Astrocyte (in vitro differentiated cells and primary cell): ENCODE measurements around the gene THADA. TPM values are rescaled to one million over a fixed set of nuclear protein-coding genes. Genes with fewer than 3 reads are reported as not detected.
"Not testable (repeated sequence)": the region's sequence is repeated elsewhere in the genome, so short reads cannot be mapped to it uniquely, and the experiment has no call there.

ENCODE experiments used
- DNase-seq: peaks from one replicate; pipeline ENCODE4 v3.0.0-alpha.2; 2010; ENCODE audit warnings: low read depth
- FAIRE-seq: peaks from 2 replicates; lab custom pipeline; 2011; peaks lifted over from hg19 to GRCh38; lab: Jason Lieb, UNC
- H2AFZ ChIP-seq: 2 replicates; pipeline ENCODE4 v1.6.0; 2012; ENCODE audit warnings: low read depth, low read length, inconsistent platforms
- H3K27ac ChIP-seq: 2 replicates; pipeline ENCODE4 v1.5.1; 2011; ENCODE audit warnings: low read depth, low read length, inconsistent platforms
- H3K27me3 ChIP-seq: 2 replicates; pipeline ENCODE4 v1.6.0; 2011; ENCODE audit warnings: low read length, inconsistent platforms; ENCODE audit not compliant: insufficient read depth
- H3K36me3 ChIP-seq: 2 replicates; pipeline ENCODE4 v1.5.1; 2011; ENCODE audit warnings: low read length, inconsistent platforms; ENCODE audit not compliant: insufficient read depth
- H3K4me1 ChIP-seq: 2 replicates; pipeline ENCODE4 v1.5.1; 2011; ENCODE audit warnings: low read length, inconsistent platforms; ENCODE audit not compliant: insufficient read depth
- H3K4me2 ChIP-seq: 2 replicates; pipeline ENCODE4 v1.6.0; 2012; ENCODE audit warnings: low read length, inconsistent platforms
- H3K4me3 ChIP-seq: 2 replicates; pipeline ENCODE4 v1.5.1; 2011; ENCODE audit warnings: low read depth, mild to moderate bottlenecking, low read length, inconsistent platforms; ENCODE audit not compliant: insufficient read depth
- H3K79me2 ChIP-seq: 2 replicates; pipeline ENCODE4 v1.6.0; 2012; ENCODE audit warnings: mild to moderate bottlenecking, low read length, inconsistent platforms; ENCODE audit not compliant: insufficient read depth
- H3K9ac ChIP-seq: 2 replicates; pipeline ENCODE4 v1.6.0; 2012; ENCODE audit warnings: mild to moderate bottlenecking, low read length, inconsistent platforms
- H3K9me3 ChIP-seq: 2 replicates; pipeline ENCODE4 v1.5.1; 2012; ENCODE audit warnings: low read depth, mild to moderate bottlenecking, low read length, inconsistent platforms; ENCODE audit not compliant: insufficient read depth
- H4K20me1 ChIP-seq: 2 replicates; pipeline ENCODE4 v1.6.0; 2012; ENCODE audit warnings: low read length, inconsistent platforms; ENCODE audit not compliant: insufficient read depth
- H3K27ac Mint-ChIP-seq: one replicate; pipeline ENCODE4 v1.8.0; 2021; ENCODE audit warnings: mild to moderate bottlenecking, mixed read lengths; ENCODE audit not compliant: unreplicated experiment
- H3K27me3 Mint-ChIP-seq: one replicate; pipeline ENCODE4 v1.8.0; 2021; ENCODE audit warnings: low read depth, mixed read lengths; ENCODE audit not compliant: unreplicated experiment
- H3K36me3 Mint-ChIP-seq: one replicate; pipeline ENCODE4 v1.8.0; 2021; ENCODE audit warnings: low read depth, mixed read lengths; ENCODE audit not compliant: unreplicated experiment
- H3K4me1 Mint-ChIP-seq: one replicate; pipeline ENCODE4 v1.8.0; 2021; ENCODE audit warnings: low read depth, mixed read lengths; ENCODE audit not compliant: unreplicated experiment
- H3K4me3 Mint-ChIP-seq: one replicate; pipeline ENCODE4 v1.8.0; 2021; ENCODE audit warnings: mild to moderate bottlenecking, moderate library complexity, mixed read lengths; ENCODE audit not compliant: unreplicated experiment
- H3K9me3 Mint-ChIP-seq: one replicate; pipeline ENCODE4 v1.8.0; 2021; ENCODE audit warnings: mild to moderate bottlenecking, mixed read lengths; ENCODE audit not compliant: unreplicated experiment
- EZH2 ChIP-seq: IDR thresholded peaks from 2 replicates; pipeline ENCODE4 v1.6.1; 2012; ENCODE audit warnings: mild to moderate bottlenecking, low read length, inconsistent platforms; ENCODE audit not compliant: insufficient read depth
- total RNA-seq: library from RNA; stranded (reverse); gene quantifications from 2 replicates; pipeline ENCODE4 v1.2.1, GENCODE V29; 2021
- TF ChIP-seq, protein P1 (sequence below): IDR thresholded peaks from 2 replicates; pipeline ENCODE4 v1.5.1; 2011; ENCODE audit warnings: low read depth, mild to moderate bottlenecking, inconsistent platforms, low read length, moderate library complexity; ENCODE audit not compliant: insufficient read depth

The THADA gene
- total RNA-seq, 1 donor from 2014 or later = 16.2 TPM

GRCh38 chr2:43387092-43388062 lies 208.5 kb downstream of the THADA start:
- Histone ChIP-seq H3K9ac (no peak overlapping the region), H4K20me1 (peaks cover 8% of the 10 kb centered on the region), H3K4me2 (no peak overlapping the region), H3K9me3 (no peaks in the 10 kb centered on the region), H3K4me1 (peaks cover 6% of the 10 kb centered on the region), H3K36me3 (no peaks in the 10 kb centered on the region), H3K27me3 (no peaks in the 10 kb centered on the region), H2AFZ (no peak overlapping the region), H3K79me2 (no peaks in the 10 kb centered on the region), H3K4me3 (no peak overlapping the region), H3K27ac (no peak overlapping the region)
- peak; percentile 40 for DNase-seq
- H3K4me1 Mint-ChIP-seq = peaks cover 12% of the 10 kb centered on the region
- H3K4me3 Mint-ChIP-seq = no peak overlapping the region
- FAIRE-seq = no peak
- H3K27me3 Mint-ChIP-seq = no peaks in the 10 kb centered on the region
- H3K9me3 Mint-ChIP-seq = no peaks in the 10 kb centered on the region
- H3K27ac Mint-ChIP-seq = no peak overlapping the region
- TF ChIP-seq, protein P1, sequence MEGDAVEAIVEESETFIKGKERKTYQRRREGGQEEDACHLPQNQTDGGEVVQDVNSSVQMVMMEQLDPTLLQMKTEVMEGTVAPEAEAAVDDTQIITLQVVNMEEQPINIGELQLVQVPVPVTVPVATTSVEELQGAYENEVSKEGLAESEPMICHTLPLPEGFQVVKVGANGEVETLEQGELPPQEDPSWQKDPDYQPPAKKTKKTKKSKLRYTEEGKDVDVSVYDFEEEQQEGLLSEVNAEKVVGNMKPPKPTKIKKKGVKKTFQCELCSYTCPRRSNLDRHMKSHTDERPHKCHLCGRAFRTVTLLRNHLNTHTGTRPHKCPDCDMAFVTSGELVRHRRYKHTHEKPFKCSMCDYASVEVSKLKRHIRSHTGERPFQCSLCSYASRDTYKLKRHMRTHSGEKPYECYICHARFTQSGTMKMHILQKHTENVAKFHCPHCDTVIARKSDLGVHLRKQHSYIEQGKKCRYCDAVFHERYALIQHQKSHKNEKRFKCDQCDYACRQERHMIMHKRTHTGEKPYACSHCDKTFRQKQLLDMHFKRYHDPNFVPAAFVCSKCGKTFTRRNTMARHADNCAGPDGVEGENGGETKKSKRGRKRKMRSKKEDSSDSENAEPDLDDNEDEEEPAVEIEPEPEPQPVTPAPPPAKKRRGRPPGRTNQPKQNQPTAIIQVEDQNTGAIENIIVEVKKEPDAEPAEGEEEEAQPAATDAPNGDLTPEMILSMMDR = no peak
- no peak for TF ChIP-seq EZH2
- H3K36me3 Mint-ChIP-seq = no peaks in the 10 kb centered on the region

- FAIRE-seq, DNase-seq, H3K4me1 Mint-ChIP-seq, H3K27me3 ChIP-seq, H3K9me3 Mint-ChIP-seq, H3K36me3 ChIP-seq, H3K27me3 Mint-ChIP-seq, H4K20me1 ChIP-seq, H2AFZ ChIP-seq, H3K4me3 ChIP-seq, H3K9me3 ChIP-seq, H3K27ac ChIP-seq, H3K36me3 Mint-ChIP-seq, H3K4me1 ChIP-seq, H3K4me3 Mint-ChIP-seq, H3K4me2 ChIP-seq, H3K9ac ChIP-seq, H3K79me2 ChIP-seq, H3K27ac Mint-ChIP-seq: not testable (repeated sequence)
These were observed 209.2 kb downstream of the THADA start for GRCh38 chr2:43386679-43387078.

DNA sequence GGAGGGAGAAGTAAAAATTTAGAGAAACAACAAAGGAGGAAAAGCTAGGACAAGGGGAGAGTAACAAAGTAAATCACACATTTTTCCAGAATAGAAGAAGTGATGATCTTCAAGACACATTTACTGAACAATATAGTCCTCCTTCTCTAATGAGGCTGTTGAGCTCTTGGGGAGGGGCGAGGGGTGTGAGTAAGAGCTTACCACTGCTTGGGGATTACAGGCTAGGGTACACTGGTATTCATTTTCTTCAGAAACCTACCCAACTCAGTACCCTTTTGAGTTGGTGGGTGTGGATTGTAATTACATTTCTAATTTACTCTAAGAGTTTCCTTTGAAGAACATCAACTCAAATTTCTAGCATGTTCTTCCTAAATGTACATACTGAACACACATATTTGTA lies 211.7 kb downstream of the THADA start:
- no peaks in the 10 kb centered on the region for H3K27me3 Mint-ChIP-seq

More for the DNA sequence above, 211.7 kb downstream of the THADA start:
- no peak overlapping the region for H3K4me3 Mint-ChIP-seq
- no peaks in the 10 kb centered on the region for H3K9me3 ChIP-seq
- no peak for DNase-seq
- peaks cover 3% of the 10 kb centered on the region for H4K20me1 ChIP-seq
- no peak overlapping the region for H2AFZ ChIP-seq
- H3K9me3 Mint-ChIP-seq = no peaks in the 10 kb centered on the region
- H3K27ac Mint-ChIP-seq = no peak overlapping the region
- TF ChIP-seq, protein P1 = no peak
- no peak for FAIRE-seq
- H3K27ac ChIP-seq = no peak overlapping the region
- H3K9ac ChIP-seq = no peak overlapping the region
- H3K4me1 Mint-ChIP-seq = peaks cover 8% of the 10 kb centered on the region
- H3K4me3 ChIP-seq = no peak overlapping the region
- no peaks in the 10 kb centered on the region for H3K27me3 ChIP-seq
- H3K4me1 ChIP-seq = no peaks in the 10 kb centered on the region
- no peaks in the 10 kb centered on the region for H3K36me3 Mint-ChIP-seq
- H3K79me2 ChIP-seq = no peaks in the 10 kb centered on the region
- no peak overlapping the region for H3K4me2 ChIP-seq
- no peaks in the 10 kb centered on the region for H3K36me3 ChIP-seq
